NCI-H2227 (cell line): ENCODE measurements around the gene DIS3L.
"Not testable (repeated sequence)": the region's sequence is repeated elsewhere in the genome, so short reads cannot be mapped to it uniquely, and the experiment has no call there.

Experiments used
- DNase-seq: peaks from one replicate; lab custom pipeline; 2025; ENCODE audit not compliant: unreplicated experiment; lab: John Stamatoyannopoulos, UW

The DIS3L gene

GRCh38 chr15:66276546-66276945 is 16.8 kb upstream of the DIS3L start:
- DNase-seq: no peak

- no peak for DNase-seq
These were observed 15.3 kb upstream of the DIS3L start for GRCh38 chr15:66278056-66278455.

GRCh38 chr15:66278671-66279070 is 14.7 kb upstream of the DIS3L start:
- DNase-seq: no peak

- DNase-seq: no peak
These were observed 9.1 kb upstream of the DIS3L start for GRCh38 chr15:66284271-66284670.

GRCh38 chr15:66285533-66286280 is 7.7 kb upstream of the DIS3L start:
- DNase-seq: no peak

- peak; percentile 42 for DNase-seq
These were observed 5.8 kb upstream of the DIS3L start for GRCh38 chr15:66287461-66288057.

GRCh38 chr15:66288093-66288492 is 5.3 kb upstream of the DIS3L start:
- DNase-seq: no peak

GRCh38 chr15:66288551-66289185 is 4.7 kb upstream of the DIS3L start:
- DNase-seq: no peak

GRCh38 chr15:66290007-66290406 is 3.4 kb upstream of the DIS3L start:
- no peak for DNase-seq

GRCh38 chr15:66290518-66290917 is 2.9 kb upstream of the DIS3L start:
- no peak for DNase-seq

GRCh38 chr15:66291816-66292570 is 1.4 kb upstream of the DIS3L start:
- DNase-seq: peak; percentile 33

GRCh38 chr15:66292571-66293418 is 573 bp upstream of the DIS3L start:
- no peak for DNase-seq

- DNase-seq: peak; percentile 12
These were observed 976 bp downstream of the DIS3L start for GRCh38 chr15:66294157-66294931.

GRCh38 chr15:66294932-66295235 is 1.5 kb downstream of the DIS3L start:
- no peak for DNase-seq

- no peak for DNase-seq
These were observed 2.8 kb downstream of the DIS3L start for GRCh38 chr15:66296186-66296585.

- no peak for DNase-seq
These were observed 5.5 kb downstream of the DIS3L start for GRCh38 chr15:66298803-66299251.

GRCh38 chr15:66302489-66303278 is 9.3 kb downstream of the DIS3L start:
- no peak for DNase-seq

- DNase-seq: not testable (repeated sequence)
These were observed 11.1 kb downstream of the DIS3L start for GRCh38 chr15:66304425-66304824.

GRCh38 chr15:66306381-66306780 is 13.0 kb downstream of the DIS3L start:
- DNase-seq: no peak
